K562 (cell line): ENCODE measurements around the gene AIMP1.

Experiments
- IRF1 ChIP-seq: sonication (generic); formaldehyde crosslinking; IDR thresholded peaks from 2 replicates; pipeline ENCODE4 v1.8.0; 2022; ENCODE audit warnings: missing genetic modification reagents, mild to moderate bottlenecking, borderline replicate concordance
- JUND ChIP-seq, 2 experiments: IDR thresholded peaks; 2 replicates in 1 of 2; 3 replicates in 1 of 2; pipeline ENCODE4 v1.6.1; 2011; ENCODE audit warnings: borderline replicate concordance in 2 of 2, low read depth in 2 of 2, low read length in 2 of 2, improper control_type of control experiment in 1 of 2, missing biosample characterization in 1 of 2, missing genetic modification characterization in 1 of 2, missing genetic modification reagents in 1 of 2
- ZNF354B ChIP-seq: fragments of 250-450 bp; sonication (Bioruptor Pico); IDR thresholded peaks from 2 replicates; pipeline ENCODE4 v1.4.0; 2020

GRCh38 chr4:106343865-106344646 lies 27.7 kb downstream of the AIMP1 start:
- TF ChIP-seq JUND (IDR thresholded peaks at IDR 0.05; ENCODE audit: borderline replicate concordance, low read depth, low read length) = no peak
- no peak for TF ChIP-seq JUND (tag; IDR thresholded peaks at IDR 0.05; ENCODE audit: borderline replicate concordance, low read depth, low read length)
- TF ChIP-seq ZNF354B = no peak
- TF ChIP-seq IRF1 (CRISPR knock-in tag) = no peak
